ENCODE measurements around the gene FCRLB. TPM values are rescaled to one million over a fixed set of nuclear protein-coding genes. Genes with fewer than 3 reads are reported as not detected.

The FCRLB gene
- polyA plus RNA-seq, 2 of the 4 experiments (the other 2 are of a cell fraction) = 0.48 to 0.75 TPM

DNA sequence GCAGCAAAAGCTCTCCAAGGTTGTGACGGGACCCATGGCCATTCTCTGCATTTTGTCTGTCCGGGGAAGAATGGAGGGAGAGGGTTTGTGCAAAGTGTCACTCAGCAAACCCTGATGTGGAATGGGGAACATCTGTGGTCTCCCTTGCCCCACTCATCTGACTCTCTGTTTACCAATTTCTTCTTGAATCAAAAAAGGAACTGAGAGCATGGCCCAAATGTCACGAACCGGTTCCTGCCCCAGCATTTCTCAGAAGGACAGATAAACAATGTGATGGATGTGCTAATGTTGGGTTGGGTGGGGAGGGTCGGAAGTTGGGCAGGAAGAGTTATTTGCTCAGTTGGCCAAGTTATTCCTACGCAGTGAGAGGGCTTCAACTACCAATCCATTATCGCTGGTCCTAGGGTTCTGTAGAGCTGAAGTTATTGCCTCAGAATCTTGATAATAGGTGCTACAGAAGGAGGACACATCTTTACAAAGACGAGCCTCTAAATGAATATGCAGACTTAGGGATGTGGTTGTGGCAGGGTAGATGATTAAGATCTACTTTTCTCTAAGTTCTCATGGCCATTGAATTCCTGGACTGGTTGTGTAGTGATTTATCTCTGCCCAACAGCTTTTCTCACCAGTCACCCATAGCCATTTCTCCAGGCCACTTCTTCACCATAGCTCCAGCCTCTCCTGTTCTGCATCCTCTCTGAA, 18.7 kb downstream of the FCRLB start:
- ChIA-PET CTCF (interaction anchor here (0.6 to 8.2 kb wide), 17 partner anchors 9 to 303 kb away, joined by 3 to 80 read pairs (median 5); partner anchors contain the start of gene DUSP12), POLR2A (no interaction called here)
- Histone ChIP-seq H3K27ac (no peak overlapping the region), H3K4me2 (no peak overlapping the region), H3K9me3 (no peaks in the 10 kb centered on the region), H3K4me3 (no peak overlapping the region), H3K4me1 (peaks cover 20% of the 10 kb centered on the region)
- TF ChIP-seq HOXA7 (CRISPR knock-in tag; IDR thresholded peaks at IDR 0.05) (no peak), E2F6 (IDR thresholded peaks at IDR 0.05; ENCODE audit: borderline replicate concordance, low read depth) (no peak), CTCF (IDR thresholded peaks at IDR 0.05) (no peak), RCOR1 (IDR thresholded peaks at IDR 0.05; ENCODE audit: low read depth, low read length) (no peak), CHD2 (IDR thresholded peaks at IDR 0.05; ENCODE audit: low read length, partially characterized antibody) (no peak), HES2 (IDR thresholded peaks at IDR 0.05) (no peak), BHLHE40 (IDR thresholded peaks at IDR 0.05; ENCODE audit: low read depth, low read length) (no peak), RNF2 (IDR thresholded peaks at IDR 0.05; ENCODE audit: borderline replicate concordance, low read depth) (no peak), KDM1A (IDR thresholded peaks at IDR 0.05; ENCODE audit: low read depth) (no peak), HOXB5 (CRISPR knock-in tag; IDR thresholded peaks at IDR 0.05) (no peak), ZFP36 (IDR thresholded peaks at IDR 0.05; ENCODE audit: borderline replicate concordance, partially characterized antibody) (no peak), CHD4 (IDR thresholded peaks at IDR 0.05; ENCODE audit: borderline replicate concordance) (no peak), HOXB13 (CRISPR knock-in tag; IDR thresholded peaks at IDR 0.05; ENCODE audit: low read depth) (no peak), JUN (IDR thresholded peaks at IDR 0.05) (no peak), CBX8 (IDR thresholded peaks at IDR 0.05) (no peak), NFE2L2 (conservative IDR thresholded peaks at IDR 0.05; ENCODE audit: low read length) (no peak), POLR2A (IDR thresholded peaks at IDR 0.05; ENCODE audit: low read length) (no peak)
- TF ChIP-seq, protein P1, sequence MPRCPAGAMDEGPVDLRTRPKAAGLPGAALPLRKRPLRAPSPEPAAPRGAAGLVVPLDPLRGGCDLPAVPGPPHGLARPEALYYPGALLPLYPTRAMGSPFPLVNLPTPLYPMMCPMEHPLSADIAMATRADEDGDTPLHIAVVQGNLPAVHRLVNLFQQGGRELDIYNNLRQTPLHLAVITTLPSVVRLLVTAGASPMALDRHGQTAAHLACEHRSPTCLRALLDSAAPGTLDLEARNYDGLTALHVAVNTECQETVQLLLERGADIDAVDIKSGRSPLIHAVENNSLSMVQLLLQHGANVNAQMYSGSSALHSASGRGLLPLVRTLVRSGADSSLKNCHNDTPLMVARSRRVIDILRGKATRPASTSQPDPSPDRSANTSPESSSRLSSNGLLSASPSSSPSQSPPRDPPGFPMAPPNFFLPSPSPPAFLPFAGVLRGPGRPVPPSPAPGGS (IDR thresholded peaks at IDR 0.05) = no peak
- FAIRE-seq (no peak), DNase-seq (ENCODE audit: low read depth in 1 of 2, low spot score in 1 of 2) (no peak), ATAC-seq (no peak)
- WGBS (ENCODE audit: missing lambda C conversion rate) = 77% methylated on average over 8 of the region's 8 CpGs

- Histone ChIP-seq H3K4me2 (no peak overlapping the region), H3K27ac (no peak overlapping the region), H3K9me3 (no peaks in the 10 kb centered on the region), H3K4me3 (no peak overlapping the region), H3K4me1 (peaks cover 17% of the 10 kb centered on the region)
- DNase-seq (ENCODE audit: low read depth in 1 of 2, low spot score in 1 of 2) = no peak
- no peak for TF ChIP-seq CHD2 (IDR thresholded peaks at IDR 0.05; ENCODE audit: low read length, partially characterized antibody)
- TF ChIP-seq ZNF302 (CRISPR knock-in tag; IDR thresholded peaks at IDR 0.05) = no peak
- no peak for TF ChIP-seq HMGXB4 (CRISPR knock-in tag; IDR thresholded peaks at IDR 0.05; ENCODE audit: borderline replicate concordance)
- TF ChIP-seq HEYL (CRISPR knock-in tag; IDR thresholded peaks at IDR 0.05) = no peak
- TF ChIP-seq NPAS2 (CRISPR knock-in tag; IDR thresholded peaks at IDR 0.05; ENCODE audit: borderline replicate concordance) = no peak
- TF ChIP-seq CHD4 (IDR thresholded peaks at IDR 0.05; ENCODE audit: borderline replicate concordance) = no peak
- TF ChIP-seq HOXB5 (CRISPR knock-in tag; IDR thresholded peaks at IDR 0.05) = no peak
- no peak for TF ChIP-seq RNF2 (IDR thresholded peaks at IDR 0.05; ENCODE audit: borderline replicate concordance, low read depth)
- no peak for TF ChIP-seq KDM1A (IDR thresholded peaks at IDR 0.05; ENCODE audit: low read depth)
- TF ChIP-seq, protein P1 (IDR thresholded peaks at IDR 0.05) = no peak
- no peak for TF ChIP-seq RFX5 (IDR thresholded peaks at IDR 0.05)
- TF ChIP-seq E2F6 (IDR thresholded peaks at IDR 0.05; ENCODE audit: borderline replicate concordance, low read depth) = no peak
- TF ChIP-seq ESRRA (IDR thresholded peaks at IDR 0.05; ENCODE audit: borderline replicate concordance, low read length) = no peak
- TF ChIP-seq MAFK (IDR thresholded peaks at IDR 0.05; ENCODE audit: partially characterized antibody) = no peak
- no peak for TF ChIP-seq FOXS1 (CRISPR knock-in tag; IDR thresholded peaks at IDR 0.05)
- TF ChIP-seq EP300 (IDR thresholded peaks at IDR 0.05) = no peak
- TF ChIP-seq BHLHE40 (IDR thresholded peaks at IDR 0.05; ENCODE audit: low read depth, low read length) = no peak
- no peak for TF ChIP-seq ZSCAN20 (CRISPR knock-in tag; IDR thresholded peaks at IDR 0.05)
- TF ChIP-seq JUN (IDR thresholded peaks at IDR 0.05) = no peak
- ATAC-seq = no peak
- ChIA-PET CTCF (interaction anchor here (0.7 to 8.2 kb wide), 15 partner anchors 8 to 261 kb away, joined by 3 to 80 read pairs (median 5); partner anchors contain the start of gene DUSP12), POLR2A (interaction anchor here (1.2 kb wide), 2 partner anchors 9 to 14 kb away, joined by 5 read pairs; partner anchors contain the start of gene DUSP12)
- no peak for FAIRE-seq
- 56% methylated on average over 6 of the region's 6 CpGs for WGBS (ENCODE audit: missing lambda C conversion rate)
Measured at GRCh38 chr1:161740921-161741320, 19.6 kb downstream of the FCRLB start.

All from A549 (cell line).